Activated CD4-positive, alpha-beta T cell treated with anti-CD3 and anti-CD28 coated beads, Interleukin-10, Interleukin-2, amounts not matched to agents 100 ng/mL and 50 ng/mL, durations not matched to agents 16 hours and 8 hours (primary cell): ENCODE results near the gene KATNA1.

Experiments
- DNase-seq: peaks from one replicate; pipeline ENCODE4 v3.0.0-alpha.2; 2020

The KATNA1 gene

GRCh38 chr6:149608381-149608982 lies 40.0 kb downstream of the KATNA1 start:
- no peak for DNase-seq

DNA sequence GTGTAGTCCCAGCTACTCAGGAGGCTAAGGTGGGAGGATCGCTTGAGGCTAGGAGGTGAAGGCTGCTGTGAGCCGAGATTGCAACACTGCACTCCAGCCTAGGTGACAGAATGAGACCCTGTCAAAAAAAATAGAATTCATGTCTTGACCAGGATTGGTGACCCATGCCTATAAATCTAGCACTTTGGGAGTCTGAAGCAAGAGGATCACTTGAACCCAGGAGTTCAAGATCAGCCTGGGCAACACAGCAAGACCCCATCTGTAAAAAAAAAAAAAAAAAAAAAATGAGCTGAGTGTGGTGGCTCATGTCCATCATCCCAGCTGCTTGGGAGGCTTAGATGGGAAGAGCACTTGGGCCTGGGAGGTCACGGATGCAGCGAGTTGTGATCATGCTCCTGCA lies 48.0 kb downstream of the KATNA1 start:
- no peak for DNase-seq

DNA sequence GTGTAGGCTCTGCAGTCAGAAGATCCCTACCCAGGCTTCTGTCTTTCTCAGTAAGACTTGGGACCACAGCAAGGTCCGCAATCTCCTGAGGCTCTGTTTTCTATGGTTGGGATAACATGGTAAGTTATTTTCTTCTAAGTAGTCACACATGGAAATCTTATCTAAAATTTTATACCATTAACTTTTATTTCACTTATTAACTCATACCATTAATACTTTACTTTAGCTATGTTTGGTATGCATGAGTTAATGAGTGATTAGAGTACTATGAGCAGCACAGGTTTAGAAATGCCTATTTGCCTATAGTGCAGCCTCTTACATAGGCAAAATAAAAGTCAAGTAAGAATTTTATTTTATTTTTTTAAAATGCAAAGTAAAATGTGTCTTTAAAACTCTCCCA lies 55.1 kb downstream of the KATNA1 start:
- no peak for DNase-seq

GRCh38 chr6:149592983-149593382 lies 55.5 kb downstream of the KATNA1 start:
- no peak for DNase-seq

GRCh38 chr6:149586149-149586548 lies 62.4 kb downstream of the KATNA1 start:
- no peak for DNase-seq

DNA sequence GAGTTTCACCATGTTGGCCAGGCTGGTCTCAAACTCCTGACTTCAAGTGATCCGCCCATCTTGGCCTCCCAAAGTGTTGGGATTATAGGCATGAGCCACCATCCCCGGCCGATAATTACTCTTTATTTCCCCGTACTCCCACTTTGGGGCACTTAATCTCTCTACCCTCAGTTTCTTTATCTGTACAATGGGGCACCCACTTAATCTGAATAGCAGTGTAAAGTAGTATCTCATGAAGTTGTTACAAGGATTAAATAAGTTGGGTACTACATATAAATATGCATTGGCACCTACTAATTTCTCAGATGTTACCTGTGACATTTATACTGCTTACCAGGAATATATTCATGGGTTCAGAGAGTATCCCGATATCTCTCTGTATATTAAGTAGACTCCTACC lies 67.2 kb downstream of the KATNA1 start:
- DNase-seq, result no peak

- DNase-seq, result no peak
Measured at GRCh38 chr6:149580880-149581279, 67.6 kb downstream of the KATNA1 start.

DNA sequence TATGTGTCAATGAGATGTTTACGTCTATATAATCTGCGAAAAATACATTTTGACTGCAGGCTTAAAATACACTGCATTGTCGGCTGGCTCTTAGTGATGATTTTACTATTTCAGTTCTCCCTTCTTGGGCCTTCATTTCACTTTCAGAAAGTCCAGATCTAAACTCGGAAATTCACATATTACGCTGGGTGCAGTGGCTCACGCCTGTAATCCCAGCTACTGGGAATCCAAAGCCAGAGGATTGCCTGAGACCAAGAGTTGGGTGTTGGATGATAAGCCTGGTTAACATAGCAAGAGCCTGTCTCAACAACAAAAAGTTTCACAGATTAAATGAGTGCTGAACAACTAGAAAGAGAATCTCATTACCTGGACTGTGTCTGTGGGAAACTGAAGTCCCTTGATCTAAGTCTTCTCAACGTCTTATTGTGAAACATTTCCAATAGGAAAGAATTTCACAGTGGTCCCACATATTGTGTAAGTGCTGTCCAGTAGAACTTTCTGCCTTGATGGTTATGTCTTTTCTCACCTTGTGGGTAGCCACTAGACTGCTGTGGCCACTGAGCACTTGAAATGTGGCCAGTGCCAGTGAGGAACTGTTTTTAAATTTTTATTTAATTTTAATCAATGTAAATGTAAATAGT lies 80.4 kb downstream of the KATNA1 start:
- DNase-seq, result no peak

- no peak for DNase-seq
Measured at GRCh38 chr6:149567194-149567586, 81.3 kb downstream of the KATNA1 start.

- peak; percentile 56 for DNase-seq
Measured at GRCh38 chr6:149566410-149567193, 81.9 kb downstream of the KATNA1 start.

DNA sequence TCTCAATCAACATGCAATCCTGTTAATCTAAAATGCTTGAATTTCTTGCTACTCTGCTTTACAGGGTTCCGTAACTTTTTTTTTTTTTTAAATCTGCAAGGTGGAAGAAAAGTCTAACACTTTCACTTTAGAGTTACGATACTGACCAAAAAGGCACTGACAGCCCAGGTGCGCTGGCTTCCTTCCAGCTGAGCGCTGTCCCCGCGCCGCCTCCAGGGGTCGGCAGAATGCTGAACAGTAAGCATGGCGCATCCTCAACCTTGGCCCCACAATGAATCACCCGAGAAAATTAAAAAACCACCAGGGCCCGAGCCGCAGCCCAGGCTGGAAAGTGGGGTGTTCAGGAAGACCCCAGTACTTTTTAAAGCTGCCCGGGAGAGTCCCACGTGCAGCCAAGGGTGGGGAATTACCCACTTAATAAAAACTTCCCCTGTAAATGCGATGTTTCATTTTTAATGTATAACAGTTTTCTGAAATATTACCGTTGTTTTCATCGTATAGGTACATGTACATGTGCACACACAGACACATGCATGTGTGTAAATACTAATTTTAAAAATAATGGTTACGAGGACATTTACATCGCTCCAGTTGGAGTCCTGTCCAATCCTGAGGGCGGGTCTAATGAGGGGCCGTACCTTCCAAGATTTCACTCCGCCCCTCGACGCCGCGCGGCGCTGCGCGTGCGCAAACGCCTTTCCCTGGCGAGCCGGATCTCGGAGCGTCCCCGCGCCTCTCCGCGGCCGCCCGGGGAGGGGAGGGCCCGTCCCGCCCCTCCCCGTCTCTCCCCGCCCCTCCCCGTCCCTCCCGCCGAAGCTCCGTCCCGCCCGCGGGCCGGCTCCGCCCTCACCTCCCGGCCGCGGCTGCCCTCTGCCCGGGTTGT lies 82.7 kb downstream of the KATNA1 start, which contains the start of gene GINM1:
Gene GINM1 (plus strand): TSS at position 849 of the 883 bp plus-strand sequence. CDS start 40 bp downstream, outside the sequence.
- DNase-seq, result peak; percentile 97

GRCh38 chr6:149563928-149564325 lies 84.6 kb downstream of the KATNA1 start:
- DNase-seq, result no peak

- DNase-seq, result no peak
Measured at GRCh38 chr6:149563203-149563927, 85.1 kb downstream of the KATNA1 start.

- DNase-seq, result peak; percentile 10
Measured at GRCh38 chr6:149560736-149561135, 87.8 kb downstream of the KATNA1 start.

DNA sequence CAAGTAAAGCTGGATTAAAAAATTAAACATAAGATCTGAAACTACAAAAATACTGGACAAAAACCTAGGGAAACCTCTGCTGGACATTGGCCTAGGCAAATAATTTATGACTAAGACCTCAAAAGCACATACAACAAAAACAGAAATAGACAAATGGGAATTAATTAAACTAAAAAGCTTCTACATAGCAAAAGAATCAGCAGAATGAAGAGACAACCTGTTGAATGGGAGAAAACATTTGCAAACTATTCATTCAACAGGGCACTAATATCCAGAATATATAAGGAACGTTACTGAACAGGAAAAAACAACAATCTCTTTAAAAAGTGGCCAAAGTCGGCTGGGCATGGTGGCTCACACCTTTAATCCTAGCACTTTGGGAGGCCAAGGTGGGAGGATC lies 89.1 kb downstream of the KATNA1 start:
- no peak for DNase-seq

- no peak for DNase-seq
Measured at GRCh38 chr6:149558029-149558428, 90.5 kb downstream of the KATNA1 start.

GRCh38 chr6:149551920-149552319 lies 96.6 kb downstream of the KATNA1 start:
- no peak for DNase-seq

DNA sequence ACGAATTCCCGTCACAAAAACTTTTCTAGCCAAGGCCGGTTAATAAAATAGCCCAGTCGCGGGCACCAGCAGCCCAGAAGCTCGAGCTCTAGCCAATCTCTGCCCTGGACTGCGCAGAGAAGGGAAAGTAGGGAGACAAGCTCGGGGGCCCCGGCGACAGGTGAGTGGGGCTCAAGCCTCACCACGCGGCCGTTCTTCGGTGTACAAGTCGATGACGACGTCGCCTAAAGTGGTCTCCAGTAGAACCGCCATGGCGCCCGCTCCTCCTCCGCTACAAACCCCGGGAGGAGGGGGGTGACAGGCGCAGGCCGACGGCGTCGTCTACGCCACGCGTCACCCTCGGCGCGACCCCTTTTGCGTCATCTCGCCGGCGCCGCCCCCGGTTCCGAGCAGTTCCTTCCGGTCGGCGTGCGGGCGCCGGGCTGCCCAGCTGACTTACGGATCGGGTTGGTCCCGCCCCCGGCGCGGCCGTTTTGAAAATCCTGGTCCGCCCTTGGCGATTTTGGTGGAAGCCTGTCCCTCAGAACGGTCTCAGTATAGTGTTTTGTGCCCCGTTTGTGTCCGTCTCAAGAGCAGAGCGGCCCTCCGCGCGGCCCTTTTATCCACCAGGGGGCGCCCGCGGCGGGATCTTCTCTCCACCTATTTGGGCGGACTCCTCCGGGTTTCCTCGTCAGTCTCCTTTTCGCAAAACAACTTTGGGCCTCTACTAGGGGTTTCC lies 102.6 kb downstream of the KATNA1 start, which contains the start of gene PPIL4:
Gene PPIL4 (minus strand): TSS at position 290 of the 718 bp plus-strand sequence. CDS start 38 bp downstream, at position 252.
- peak; percentile 96 for DNase-seq

DNA sequence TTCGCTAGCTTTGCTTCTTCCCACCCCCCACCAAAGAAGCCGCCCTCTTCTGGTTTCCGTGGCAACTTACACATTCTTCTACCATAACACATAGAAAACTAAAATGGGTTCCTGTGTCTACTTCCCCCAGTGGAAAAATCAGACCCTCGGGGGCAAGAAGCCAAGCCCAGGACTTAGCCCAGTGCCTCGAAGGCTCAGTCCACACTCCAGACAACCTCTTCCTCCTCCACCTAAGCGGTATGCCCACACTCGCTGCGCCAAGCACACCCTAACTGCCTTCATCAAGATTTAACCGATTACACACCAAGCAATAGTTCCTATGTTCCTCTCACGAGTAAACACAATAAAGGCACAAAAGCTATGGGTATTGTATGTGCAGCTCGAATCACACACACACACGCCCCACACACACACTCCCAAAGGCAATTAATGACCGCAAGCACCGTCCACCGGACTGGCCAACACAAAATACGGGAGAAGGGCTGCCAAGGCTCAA lies 103.2 kb downstream of the KATNA1 start:
- peak; percentile 68 for DNase-seq
